Measurements from ENCODE around the gene ZNF639.
A peak's percentile ranks its signal among the peaks of the same experiment; 100 is the strongest.
"Not testable (repeated sequence)": the region's sequence is repeated elsewhere in the genome, so short reads cannot be mapped to it uniquely, and the experiment has no call there.

Gene ZNF639

GRCh38 chr3:179322286-179323196 lies at the start of gene ZNF639:
ZNF639 (plus strand) TSS chr3:179323031; CDS start chr3:179328294, 5,263 bp downstream.
- TF ChIP-seq, protein P1, sequence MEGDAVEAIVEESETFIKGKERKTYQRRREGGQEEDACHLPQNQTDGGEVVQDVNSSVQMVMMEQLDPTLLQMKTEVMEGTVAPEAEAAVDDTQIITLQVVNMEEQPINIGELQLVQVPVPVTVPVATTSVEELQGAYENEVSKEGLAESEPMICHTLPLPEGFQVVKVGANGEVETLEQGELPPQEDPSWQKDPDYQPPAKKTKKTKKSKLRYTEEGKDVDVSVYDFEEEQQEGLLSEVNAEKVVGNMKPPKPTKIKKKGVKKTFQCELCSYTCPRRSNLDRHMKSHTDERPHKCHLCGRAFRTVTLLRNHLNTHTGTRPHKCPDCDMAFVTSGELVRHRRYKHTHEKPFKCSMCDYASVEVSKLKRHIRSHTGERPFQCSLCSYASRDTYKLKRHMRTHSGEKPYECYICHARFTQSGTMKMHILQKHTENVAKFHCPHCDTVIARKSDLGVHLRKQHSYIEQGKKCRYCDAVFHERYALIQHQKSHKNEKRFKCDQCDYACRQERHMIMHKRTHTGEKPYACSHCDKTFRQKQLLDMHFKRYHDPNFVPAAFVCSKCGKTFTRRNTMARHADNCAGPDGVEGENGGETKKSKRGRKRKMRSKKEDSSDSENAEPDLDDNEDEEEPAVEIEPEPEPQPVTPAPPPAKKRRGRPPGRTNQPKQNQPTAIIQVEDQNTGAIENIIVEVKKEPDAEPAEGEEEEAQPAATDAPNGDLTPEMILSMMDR (IDR thresholded peaks at IDR 0.05; ENCODE audit: control extremely low read depth, extremely low read depth, low read depth, missing control alignments) = peak; percentile 72
- DNase-seq (ENCODE audit: extremely low spot score) = peak; percentile 93
- ChIA-PET POLR2A (no interaction called here), CTCF (interaction anchor here (0.9 to 3.8 kb wide), 22 partner anchors 8 to 327 kb away, joined by 3 to 26 read pairs (median 6); partner anchors contain the start of genes MFN1 and ZMAT3)

DNA sequence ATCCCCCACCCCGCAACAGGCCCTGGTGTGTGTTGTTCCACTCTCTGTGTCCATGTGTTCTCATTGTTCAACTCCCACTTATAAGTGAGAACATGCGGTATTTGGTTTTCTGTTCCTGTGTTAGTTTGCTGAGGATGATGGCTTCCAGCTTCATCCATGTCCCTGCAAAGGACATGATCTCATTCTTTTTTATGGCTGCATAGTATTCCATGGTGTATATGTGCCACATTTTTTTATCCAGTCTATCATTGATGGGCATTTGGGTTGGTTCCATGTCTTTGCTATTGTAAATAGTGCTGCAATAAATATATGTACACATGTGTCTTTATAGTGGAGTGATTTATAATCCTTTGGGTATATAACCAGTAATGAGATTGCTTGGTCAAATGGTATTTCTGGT lies 48.4 kb upstream of the ZNF639 start:
- DNase-seq (ENCODE audit: extremely low spot score); CTCF ChIA-PET; POLR2A ChIA-PET: not testable (repeated sequence)

DNA sequence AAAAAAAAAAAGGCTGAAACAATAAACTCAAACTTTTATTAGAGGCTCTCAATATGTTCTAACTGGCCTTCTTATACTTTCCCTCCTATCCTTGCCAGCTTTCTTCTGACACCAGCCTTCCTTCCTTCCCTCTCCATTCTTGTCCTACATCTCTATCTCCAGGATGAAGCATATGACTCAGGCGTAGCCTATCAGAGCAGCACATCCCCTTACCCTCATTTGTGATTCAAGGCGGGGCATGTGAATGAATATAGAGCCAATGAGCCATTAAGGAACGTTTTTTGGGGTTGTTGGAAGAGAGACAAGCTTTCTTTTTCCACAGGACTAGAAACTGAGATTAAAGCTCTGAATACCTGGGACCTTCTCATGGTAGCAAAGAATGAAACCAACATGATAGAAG lies 46.8 kb upstream of the ZNF639 start:
- no peak for DNase-seq (ENCODE audit: extremely low spot score)
- ChIA-PET CTCF (interaction anchor here (0.8 to 2.0 kb wide), 4 partner anchors 11 to 45 kb away, joined by 3 to 6 read pairs (median 4); no protein-coding TSS in a partner anchor), POLR2A (no interaction called here)
- TF ChIP-seq, protein P1 (IDR thresholded peaks at IDR 0.05; ENCODE audit: control extremely low read depth, extremely low read depth, low read depth, missing control alignments) = no peak

DNA sequence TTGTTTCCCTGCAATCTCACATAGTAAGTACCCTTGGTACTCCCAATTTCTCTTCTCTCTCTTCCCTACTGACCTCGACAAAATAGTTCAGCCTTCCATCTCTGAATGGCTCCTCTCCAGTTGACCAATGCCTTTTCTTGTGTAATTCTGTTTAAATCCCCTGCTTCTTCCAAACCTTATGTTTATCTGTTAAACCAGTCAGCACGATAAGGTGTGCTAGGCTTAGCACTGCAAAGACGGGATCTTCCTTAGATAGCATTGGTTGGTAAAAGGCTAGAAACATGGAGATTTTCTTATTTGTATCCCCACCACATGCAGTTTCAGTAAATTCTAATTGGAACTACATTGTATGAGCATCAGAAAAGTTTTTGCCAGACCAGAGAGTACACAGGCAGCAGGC lies 46.1 kb upstream of the ZNF639 start:
- POLR2A ChIA-PET = no interaction called here
- CTCF ChIA-PET = interaction anchor here (0.8 to 2.0 kb wide), 4 partner anchors 10 to 44 kb away, joined by 3 to 6 read pairs (median 4); no protein-coding TSS in a partner anchor

GRCh38 chr3:179278151-179278550 lies 44.7 kb upstream of the ZNF639 start:
- TF ChIP-seq, protein P1 (IDR thresholded peaks at IDR 0.05; ENCODE audit: control extremely low read depth, extremely low read depth, low read depth, missing control alignments) = no peak
- CTCF ChIA-PET = no interaction called here
- POLR2A ChIA-PET = no interaction called here
- no peak for DNase-seq (ENCODE audit: extremely low spot score)

More for the DNA sequence above, 46.1 kb upstream of the ZNF639 start:
- no peak for DNase-seq (ENCODE audit: extremely low spot score)
- TF ChIP-seq, protein P1 (IDR thresholded peaks at IDR 0.05; ENCODE audit: control extremely low read depth, extremely low read depth, low read depth, missing control alignments) = no peak

DNA sequence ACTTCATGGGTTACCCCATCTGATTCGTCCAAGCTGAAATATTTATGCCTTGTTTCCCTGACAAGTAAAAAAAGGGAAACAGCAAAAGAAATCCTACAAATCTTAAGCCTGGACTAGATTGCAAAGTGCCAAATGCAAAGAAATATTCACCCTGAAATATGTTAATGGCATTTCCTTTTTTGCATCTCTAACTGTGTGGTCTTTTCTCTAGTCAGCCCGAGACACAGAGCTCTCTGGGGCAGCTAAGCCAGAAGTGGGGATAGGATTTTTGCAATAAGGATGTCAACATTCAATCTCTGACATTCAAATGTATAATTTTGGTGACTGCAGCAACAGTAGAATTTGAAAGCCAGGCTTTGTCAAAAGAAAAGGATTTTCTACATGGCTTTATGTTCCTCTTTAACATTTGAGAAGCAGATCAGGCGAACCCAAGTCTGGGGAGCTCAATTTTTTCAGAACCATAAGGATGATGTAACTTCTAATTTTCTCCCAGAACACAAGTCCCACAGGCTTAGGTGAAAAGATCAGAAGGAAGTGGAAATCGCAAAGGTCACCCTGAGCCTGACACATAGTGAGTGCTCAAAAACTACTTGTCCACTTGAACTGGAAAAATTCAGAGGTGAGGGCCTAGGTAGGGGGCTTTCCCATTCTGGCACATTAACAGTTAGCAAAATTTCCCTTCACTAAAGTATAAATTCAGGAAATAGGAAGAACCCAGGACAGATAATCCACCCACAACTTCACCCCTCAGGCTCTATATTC lies 43.7 kb upstream of the ZNF639 start:
- CTCF ChIA-PET = no interaction called here
- POLR2A ChIA-PET = no interaction called here
- TF ChIP-seq, protein P1 (IDR thresholded peaks at IDR 0.05; ENCODE audit: control extremely low read depth, extremely low read depth, low read depth, missing control alignments) = no peak
- no peak for DNase-seq (ENCODE audit: extremely low spot score)
